GM10847 (cell line): ENCODE data around the gene RPS3.

ENCODE experiments used
- POLR2A ChIP-seq: IDR thresholded peaks from 2 replicates; pipeline ENCODE4 v1.6.1; 2011; ENCODE audit not compliant: insufficient read length; ENCODE audit errors: extremely low read depth

The RPS3 gene

DNA sequence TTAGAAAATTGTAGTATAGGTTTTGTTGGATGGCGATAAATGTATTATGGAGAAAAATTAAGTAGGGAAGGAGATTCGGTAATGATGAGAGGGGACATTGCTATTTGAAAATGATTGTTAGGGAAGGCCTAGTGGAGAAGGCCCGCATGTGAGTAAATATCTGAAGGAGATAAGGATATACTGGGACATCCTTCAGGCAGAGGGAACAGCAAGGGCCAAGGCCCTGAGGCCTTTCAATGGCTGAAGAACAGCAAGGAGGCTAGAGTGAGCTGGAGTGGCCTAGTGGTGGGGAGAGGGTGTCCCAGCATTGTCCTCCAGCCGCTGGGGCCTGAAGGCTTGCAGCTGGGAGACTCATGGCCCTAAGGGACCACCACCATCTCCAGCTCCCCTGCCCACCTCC is 24.7 kb upstream of the RPS3 start:
- TF ChIP-seq POLR2A, result no peak

DNA sequence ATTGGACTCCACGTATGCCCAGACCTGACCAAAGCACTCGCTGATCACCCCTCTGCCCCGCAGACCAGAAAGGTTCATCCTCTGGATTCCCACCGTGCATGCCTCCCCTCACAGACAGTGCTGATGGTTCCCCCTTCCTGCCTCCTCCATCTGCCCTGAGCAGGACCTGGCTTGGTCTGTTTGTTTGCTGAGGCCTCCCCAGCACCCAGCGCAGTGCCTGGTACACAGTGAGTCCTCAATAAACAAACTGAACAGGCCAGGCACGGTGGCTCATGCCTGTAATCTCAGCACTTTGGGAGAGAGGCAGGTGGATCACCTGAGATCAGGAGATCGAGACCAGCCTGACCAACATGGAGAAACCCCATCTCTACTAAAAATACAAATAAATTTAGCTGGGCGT is 23.7 kb upstream of the RPS3 start:
- TF ChIP-seq POLR2A, result no peak

DNA sequence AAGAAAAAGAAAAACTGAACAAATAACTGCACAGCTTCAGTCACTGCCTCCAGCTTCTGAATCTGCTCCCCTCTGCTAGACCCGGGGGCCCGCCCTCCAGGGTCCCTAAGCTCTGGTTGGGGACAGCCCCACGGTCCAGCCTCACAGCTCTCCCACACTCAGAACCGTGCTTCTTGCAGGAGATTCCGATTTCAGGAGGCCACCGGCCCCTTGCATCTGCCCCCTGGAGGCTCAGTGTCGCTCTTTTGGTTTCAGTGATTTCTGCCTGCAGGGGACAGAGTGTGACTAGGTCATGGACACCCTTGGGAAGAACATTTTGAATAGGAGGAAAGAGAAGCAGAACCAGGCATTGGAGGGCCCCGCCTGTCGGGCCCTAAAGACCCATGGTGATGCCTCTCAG is 23.1 kb upstream of the RPS3 start:
- TF ChIP-seq POLR2A, result no peak

GRCh38 chr11:75380245-75380644 is 19.1 kb upstream of the RPS3 start:
- TF ChIP-seq POLR2A, result no peak

DNA sequence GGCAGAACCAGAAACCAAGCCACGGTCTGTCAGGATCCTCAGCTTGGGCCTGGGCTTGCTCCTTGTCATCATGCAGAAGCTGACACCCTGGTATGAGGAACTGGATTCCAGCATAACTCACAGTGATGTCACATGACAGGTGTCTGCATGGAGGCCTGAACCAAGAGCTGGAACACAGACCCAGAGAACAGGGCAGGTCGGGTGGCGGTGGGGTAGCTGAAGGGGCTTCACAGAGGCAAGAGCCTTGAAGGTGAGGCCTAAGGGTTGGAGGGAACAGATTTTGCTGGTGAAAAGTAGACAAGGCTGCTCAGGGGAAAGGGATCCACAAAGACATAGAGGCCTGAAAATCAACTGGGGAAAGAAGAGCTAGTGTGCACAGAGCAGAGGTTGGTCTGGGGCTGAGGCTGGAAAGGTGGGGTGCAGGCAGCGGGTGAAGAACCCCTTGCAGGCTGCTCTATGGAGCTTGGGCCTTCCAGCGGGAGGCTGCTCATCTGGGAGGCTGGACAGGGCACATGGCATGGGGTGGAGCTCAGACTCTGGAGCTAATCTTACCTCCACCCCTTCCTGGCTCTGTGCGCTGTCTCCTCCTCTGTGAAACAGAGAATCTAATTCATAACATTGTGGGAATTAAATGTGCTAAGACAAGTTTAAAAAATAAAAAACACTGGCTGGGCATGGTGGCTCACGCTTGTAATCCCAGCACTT is 18.4 kb upstream of the RPS3 start:
- no peak for TF ChIP-seq POLR2A

DNA sequence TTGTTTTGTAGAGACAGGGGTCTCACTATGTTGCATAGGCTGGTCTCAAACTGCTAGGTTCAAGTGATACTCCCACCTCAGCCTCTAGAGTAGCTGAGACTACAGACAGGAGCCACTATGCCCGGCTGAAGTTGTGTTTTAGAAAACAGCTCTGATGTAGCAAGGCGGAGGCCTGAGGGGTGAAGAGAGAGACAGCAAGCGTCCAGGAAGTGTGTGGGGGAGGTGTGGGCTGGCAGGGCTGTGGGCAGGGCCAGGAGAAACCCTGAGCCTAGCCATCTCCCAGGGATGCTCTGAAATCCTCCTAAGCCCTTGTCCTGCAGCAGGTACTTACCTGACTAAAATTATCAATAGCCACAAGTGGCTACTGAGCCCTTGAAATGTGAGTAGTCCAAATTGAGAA is 16.1 kb upstream of the RPS3 start:
- no peak for TF ChIP-seq POLR2A

- TF ChIP-seq POLR2A, result no peak
Measured at GRCh38 chr11:75384438-75385080, 14.8 kb upstream of the RPS3 start.

DNA sequence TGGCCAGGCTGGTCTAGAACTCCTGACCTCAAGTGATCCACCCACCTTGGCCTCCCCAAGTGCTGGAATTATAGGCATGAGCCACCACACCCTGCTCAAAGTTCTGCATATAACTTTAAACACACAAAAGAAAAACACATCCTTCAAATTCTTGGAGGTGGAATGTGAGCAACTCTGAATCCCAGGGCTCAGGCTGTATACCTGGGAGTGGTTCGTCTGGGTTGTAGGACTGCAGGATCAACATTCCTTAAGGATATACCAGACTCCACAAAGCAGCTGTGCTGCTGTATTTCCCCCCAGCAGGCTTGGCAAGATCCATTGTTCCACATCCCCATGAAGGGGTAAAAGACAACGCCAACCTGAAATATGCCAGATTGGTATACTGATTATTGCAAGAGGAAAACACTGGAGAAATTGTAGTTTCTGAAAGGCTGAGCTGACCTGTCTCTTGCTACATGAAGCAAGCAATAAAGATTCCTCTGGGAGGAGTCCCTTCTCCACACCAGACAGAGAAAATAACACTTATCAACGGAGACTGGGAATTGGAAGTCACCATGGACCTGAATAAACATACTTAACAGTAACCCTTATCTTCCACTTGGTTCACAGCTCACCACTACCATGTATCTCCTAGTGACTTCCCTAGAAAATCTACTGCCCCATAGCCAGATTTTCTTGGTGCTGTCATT is 12.2 kb upstream of the RPS3 start:
- TF ChIP-seq POLR2A, result no peak

- no peak for TF ChIP-seq POLR2A
Measured at GRCh38 chr11:75387736-75388294, 11.5 kb upstream of the RPS3 start.

GRCh38 chr11:75388386-75389275 is 10.7 kb upstream of the RPS3 start:
- TF ChIP-seq POLR2A, result no peak

GRCh38 chr11:75389276-75389605 is 10.1 kb upstream of the RPS3 start:
- TF ChIP-seq POLR2A, result no peak

DNA sequence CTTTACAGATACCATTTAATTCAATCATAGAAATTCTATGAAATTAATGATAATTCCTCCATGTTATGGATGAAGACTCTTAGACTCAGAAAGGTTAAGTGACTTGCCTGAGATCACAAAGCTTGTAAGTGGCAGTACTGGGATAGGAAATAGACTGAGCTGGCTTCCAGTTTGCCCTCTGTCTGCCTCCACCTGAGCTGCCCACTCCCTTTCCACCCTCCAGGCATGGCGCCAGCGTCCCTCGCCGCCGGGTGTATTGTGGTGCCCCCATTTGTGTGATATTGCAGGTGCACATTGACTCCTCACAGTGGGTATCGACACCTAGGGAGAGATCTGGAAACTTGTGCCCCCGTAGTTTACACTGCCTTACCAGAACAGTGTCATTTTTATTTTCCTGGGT is 9.4 kb upstream of the RPS3 start:
- no peak for TF ChIP-seq POLR2A

GRCh38 chr11:75394085-75394840 is 5.1 kb upstream of the RPS3 start:
- no peak for TF ChIP-seq POLR2A

DNA sequence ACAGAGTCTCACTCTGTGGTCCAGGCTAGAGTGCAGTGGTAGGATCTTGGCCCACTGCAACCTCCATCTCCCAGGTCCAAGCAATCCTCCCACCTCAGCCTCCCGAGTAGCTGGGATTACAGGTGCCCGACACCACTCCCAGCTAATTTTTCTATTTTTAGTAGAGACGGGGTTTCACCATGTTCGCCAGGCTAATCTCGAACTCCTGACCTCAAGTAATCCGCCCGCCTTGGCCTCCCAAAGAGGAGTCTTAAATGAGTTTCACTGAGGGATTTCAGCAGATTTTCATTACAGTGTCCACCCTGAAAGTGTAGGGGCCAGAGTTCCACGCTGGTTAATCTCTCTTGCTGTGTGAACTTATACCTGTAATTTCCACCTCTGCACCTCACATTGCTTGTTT is 412 bp upstream of the RPS3 start:
- TF ChIP-seq POLR2A, result no peak
